PFSK-1 (cell line): ENCODE data around the gene CNTF.

ENCODE experiments used
- FOXP2 ChIP-seq: optimal IDR thresholded peaks from 2 replicates; pipeline ENCODE3; 2011; ENCODE audit warnings: borderline replicate concordance, control low read depth, inconsistent platforms; ENCODE audit not compliant: insufficient read depth; ENCODE audit errors: extremely low read length, extremely low read depth
- POLR2AphosphoS5 ChIP-seq: IDR thresholded peaks from 2 replicates; pipeline ENCODE4 v1.6.1; 2012; ENCODE audit warnings: low read depth, mild to moderate bottlenecking, control low read depth, low read length, moderate library complexity
- REST ChIP-seq, 2 experiments: IDR thresholded peaks; 2 replicates each; pipeline versions ENCODE4 v1.6.1 to v1.8.0; 2011 to 2012; ENCODE audit warnings: low read depth in 2 of 2, low read length in 2 of 2, control low read depth in 1 of 2, inconsistent platforms in 1 of 2, mild to moderate bottlenecking in 1 of 2, moderate library complexity in 1 of 2; ENCODE audit not compliant: insufficient read depth in 1 of 2
- SIN3A ChIP-seq: IDR thresholded peaks from 2 replicates; pipeline ENCODE4 v1.6.1; 2012; ENCODE audit warnings: mild to moderate bottlenecking, low read length, moderate library complexity, borderline replicate concordance; ENCODE audit not compliant: insufficient read depth
- TAF1 ChIP-seq: IDR thresholded peaks from 2 replicates; pipeline ENCODE4 v1.6.1; 2012; ENCODE audit warnings: low read length, control low read depth, borderline replicate concordance; ENCODE audit not compliant: insufficient read depth

GRCh38 chr11:58647866-58648265, 25.4 kb downstream of the CNTF start:
- no peak for TF ChIP-seq SIN3A
- no peak for TF ChIP-seq POLR2AphosphoS5
- TF ChIP-seq REST (IDR thresholded peaks at IDR 0.05; ENCODE audit: insufficient read depth in 1 of 2, low read depth in 2 of 2, low read length in 2 of 2) = no peak
- TF ChIP-seq FOXP2 = no peak
- TF ChIP-seq TAF1 = no peak
